PC-9 (cell line): ENCODE results near the gene IFT20. TPM values are rescaled to one million over a fixed set of nuclear protein-coding genes. Genes with fewer than 3 reads are reported as not detected.

ENCODE experiments used
- BruUV-seq: library from RNA; stranded (reverse); fragments of 400-500 nt; replicated peaks from 2 replicates; lab custom pipeline; 2021; lab: Mats Ljungman, UMichigan
- CTCF ChIA-PET: fragments of 300-600 bp; sonication (Branson Sonifier 250); formaldehyde crosslinking; loops from one replicate; lab custom pipeline; 2022; ENCODE audit warnings: antibody characterized with exemption; lab: Charles Lee
- POLR2A ChIA-PET: fragments of 300-600 bp; sonication (Branson Sonifier 250); formaldehyde crosslinking; loops from one replicate; lab custom pipeline; 2022; ENCODE audit warnings: antibody characterized with exemption; ENCODE audit not compliant: unreplicated experiment; lab: Charles Lee
- DNase-seq, 2 experiments: peaks; one replicate each; pipeline versions ENCODE4 v3.0.0 to v3.0.0-alpha.2; 2015 to 2022; ENCODE audit warnings: mixed read lengths in 1 of 2
- H2AFZ ChIP-seq: fragments of 200-600 bp; sonication (generic); 2 replicates; pipeline ENCODE4 v1.8.1; 2017; ENCODE audit warnings: antibody characterized with exemption
- H3F3A ChIP-seq: fragments of 200-600 bp; sonication (generic); 2 replicates; pipeline ENCODE4 v1.8.1; 2017; ENCODE audit warnings: antibody characterized with exemption, mild to moderate bottlenecking, low read depth; ENCODE audit not compliant: insufficient read depth
- H3K27ac ChIP-seq: fragments of 200-600 bp; sonication (generic); 2 replicates; pipeline ENCODE4 v1.6.1; 2016; ENCODE audit warnings: mixed run types
- H3K27me3 ChIP-seq: fragments of 200-600 bp; sonication (generic); 2 replicates; pipeline ENCODE4 v1.6.1; 2016; ENCODE audit warnings: low read depth, mixed run types; ENCODE audit not compliant: insufficient read depth
- H3K36me3 ChIP-seq: fragments of 200-600 bp; sonication (generic); 2 replicates; pipeline ENCODE4 v1.6.1; 2016; ENCODE audit warnings: low read depth, mixed run types
- H3K4me1 ChIP-seq: fragments of 200-600 bp; sonication (generic); replicated peaks from 2 replicates; pipeline ENCODE4 v1.6.1; 2016; ENCODE audit warnings: mixed run types; ENCODE audit not compliant: insufficient read depth
- H3K4me2 ChIP-seq: fragments of 200-600 bp; sonication (generic); 2 replicates; pipeline ENCODE4 v1.6.1; 2017; ENCODE audit warnings: mixed run types
- H3K4me3 ChIP-seq: fragments of 200-600 bp; sonication (generic); 2 replicates; pipeline ENCODE4 v1.6.1; 2016; ENCODE audit warnings: mixed run types
- H3K79me2 ChIP-seq: fragments of 200-600 bp; sonication (generic); 2 replicates; pipeline ENCODE4 v1.6.1; 2017; ENCODE audit warnings: low read depth, mixed run types
- H3K9me2 ChIP-seq: fragments of 200-600 bp; sonication (generic); 2 replicates; pipeline ENCODE4 v1.8.1; 2017; ENCODE audit warnings: mild to moderate bottlenecking; ENCODE audit not compliant: insufficient read depth
- H3K9me3 ChIP-seq: fragments of 200-600 bp; sonication (generic); 2 replicates; pipeline ENCODE4 v1.8.1; 2016; ENCODE audit warnings: low read depth; ENCODE audit not compliant: insufficient read depth
- H4K20me1 ChIP-seq: fragments of 200-600 bp; sonication (generic); 2 replicates; pipeline ENCODE4 v1.8.1; 2017; ENCODE audit not compliant: insufficient read depth
- CTCF ChIP-seq: fragments of 200-600 bp; sonication (generic); conservative IDR thresholded peaks from 2 replicates; pipeline ENCODE4 v1.6.1; 2017; ENCODE audit warnings: mixed run types, antibody characterized with exemption, mild to moderate bottlenecking, moderate library complexity
- EZH2 ChIP-seq: fragments of 200-600 bp; sonication (generic); IDR thresholded peaks from 2 replicates; pipeline ENCODE4 v1.8.0; 2017; ENCODE audit warnings: antibody characterized with exemption, low read depth
- intact Hi-C: fragments of 100-400 bp; cut with micrococcal nuclease; formaldehyde crosslinking; loops from one replicate; pipeline ENCODE4 v1.10.0; 2022; ENCODE audit not compliant: unreplicated experiment
- total RNA-seq: library from RNA; stranded (reverse); gene quantifications from 2 replicates; pipeline ENCODE4 v1.2.3, GENCODE V29; 2021

Gene IFT20
- total RNA-seq, 1 experiment from 2014 or later, result 42.3 TPM

- POLR2A ChIA-PET, result interaction anchor here (0.8 to 2.5 kb wide), 2 partner anchors 11 to 71 kb away, joined by 3 to 42 read pairs; partner anchors contain the start of genes IFT20 and TNFAIP1
- Histone ChIP-seq H3K4me2 (peak overlapping the region; percentile 39), H2AFZ (no peak overlapping the region), H3K4me3 (no peak overlapping the region), H4K20me1 (0 out of 2 replicates have a peak, but pooled peaks cover 3% of the 10 kb centered on the region), H3K9me2 (no peaks in the 10 kb centered on the region), H3K4me1 (peaks cover 26% of the 10 kb centered on the region), H3K9me3 (no peaks in the 10 kb centered on the region), H3K36me3 (peaks cover 24% of the 10 kb centered on the region), H3K27ac (peak overlapping the region; percentile 72), H3F3A (peaks cover 56% of the 10 kb centered on the region), H3K27me3 (no peaks in the 10 kb centered on the region), H3K79me2 (no peaks in the 10 kb centered on the region)
- TSS peak; percentile 17 for BruUV-seq
- DNase-seq, result no peak
- CTCF ChIA-PET, result interaction anchor here (0.6 to 0.7 kb wide), 2 partner anchors 37 to 541 kb away, joined by 4 read pairs; no protein-coding TSS in a partner anchor
- TF ChIP-seq CTCF (no peak), EZH2 (no peak)
- intact Hi-C loops, result no loop called here
Measured at GRCh38 chr17:28346199-28346580, 10.9 kb upstream of the IFT20 start.

DNA sequence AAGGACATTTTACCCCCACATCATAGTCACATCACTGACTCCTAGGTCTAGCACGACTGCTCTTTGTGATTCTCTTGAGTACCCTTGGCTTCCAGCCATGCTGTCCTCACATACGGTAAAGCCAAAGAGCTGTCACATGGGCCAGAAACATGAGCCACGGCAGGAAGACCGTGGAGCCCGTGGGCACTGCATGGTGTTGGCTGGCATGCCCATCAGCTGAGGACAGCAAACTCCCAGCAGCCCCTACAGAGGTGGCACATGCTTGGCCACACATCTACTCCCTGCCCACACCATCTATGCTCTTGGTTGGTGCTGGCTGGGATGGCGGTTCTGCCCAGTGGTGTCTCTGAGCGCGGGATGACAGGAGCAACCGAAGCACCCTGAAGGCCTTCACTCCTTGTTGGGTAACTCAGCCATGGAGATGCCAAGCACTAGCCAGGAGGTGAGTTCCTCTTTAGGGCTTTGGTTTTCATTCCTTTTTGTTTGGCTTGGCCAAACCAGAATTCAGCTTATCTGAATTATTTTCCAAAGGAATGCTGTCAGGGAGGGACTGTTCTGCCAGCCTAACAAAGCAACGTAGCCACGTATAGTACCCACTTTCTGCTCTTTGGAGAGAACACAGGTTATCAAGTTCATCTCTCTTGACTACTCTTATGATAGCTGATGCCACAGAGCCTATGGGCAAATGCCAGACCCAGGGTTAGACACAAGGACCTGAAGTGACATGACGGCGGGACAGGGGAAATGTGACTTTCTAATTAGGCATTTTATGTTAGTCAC is 10.3 kb upstream of the IFT20 start:
- H4K20me1 ChIP-seq, result 0 out of 2 replicates have a peak, but pooled peaks cover 3% of the 10 kb centered on the region
- peaks cover 56% of the 10 kb centered on the region for H3F3A ChIP-seq
- TF ChIP-seq CTCF, result no peak
- no peak for TF ChIP-seq EZH2
- ChIA-PET POLR2A (interaction anchor here (0.7 to 2.5 kb wide), 3 partner anchors 10 to 453 kb away, joined by 3 to 42 read pairs (median 11); partner anchors contain the start of genes IFT20 and TNFAIP1), CTCF (interaction anchor here (0.5 to 0.7 kb wide), 3 partner anchors 36 to 541 kb away, joined by 3 to 4 read pairs (median 4); no protein-coding TSS in a partner anchor)
- H3K36me3 ChIP-seq, result peaks cover 24% of the 10 kb centered on the region
- no peaks in the 10 kb centered on the region for H3K79me2 ChIP-seq
- peak overlapping the region; percentile 72; the same call in 1 of the 2 replicates for H3K27ac ChIP-seq
- intact Hi-C loops, result no loop called here
- peak; percentile 59 to 65 for DNase-seq
- H3K4me3 ChIP-seq, result no peak overlapping the region
- H3K4me2 ChIP-seq, result no peak overlapping the region
- H3K27me3 ChIP-seq, result no peaks in the 10 kb centered on the region
- H3K9me2 ChIP-seq, result no peaks in the 10 kb centered on the region
- H2AFZ ChIP-seq, result no peak overlapping the region
- no TSS peak for BruUV-seq
- no peaks in the 10 kb centered on the region for H3K9me3 ChIP-seq
- H3K4me1 ChIP-seq, result peaks cover 26% of the 10 kb centered on the region

- H3K27ac ChIP-seq, result no peak overlapping the region
- peaks cover 3% of the 10 kb centered on the region; the same call in 1 of the 2 replicates for H4K20me1 ChIP-seq
- H3K4me3 ChIP-seq, result no peak overlapping the region
- no peaks in the 10 kb centered on the region for H3K79me2 ChIP-seq
- H3K9me2 ChIP-seq, result no peaks in the 10 kb centered on the region
- no peak overlapping the region for H2AFZ ChIP-seq
- intact Hi-C loops, result no loop called here
- ChIA-PET CTCF (no interaction called here), POLR2A (no interaction called here)
- no peak for TF ChIP-seq CTCF
- no peak for TF ChIP-seq EZH2
- no peaks in the 10 kb centered on the region for H3K27me3 ChIP-seq
- H3K36me3 ChIP-seq, result peaks cover 24% of the 10 kb centered on the region
- peaks cover 26% of the 10 kb centered on the region for H3K4me1 ChIP-seq
- no TSS peak for BruUV-seq
- peaks cover 47% of the 10 kb centered on the region for H3F3A ChIP-seq
- H3K9me3 ChIP-seq, result no peaks in the 10 kb centered on the region
- no peak overlapping the region for H3K4me2 ChIP-seq
- no peak for DNase-seq
Measured at GRCh38 chr17:28344435-28344901, 9.2 kb upstream of the IFT20 start.
